GM21381 (cell line): Measurements from ENCODE around the gene CTNNAL1.
"Not testable (repeated sequence)": the region's sequence is repeated elsewhere in the genome, so short reads cannot be mapped to it uniquely, and the experiment has no call there.

Experiments
- ATAC-seq: cut with Tn5 transposase; IDR thresholded peaks from one replicate; pipeline ENCODE4 v1.9.1; 2021; ENCODE audit warnings: mild to moderate bottlenecking, moderate library complexity; ENCODE audit not compliant: unreplicated experiment

The CTNNAL1 gene

DNA sequence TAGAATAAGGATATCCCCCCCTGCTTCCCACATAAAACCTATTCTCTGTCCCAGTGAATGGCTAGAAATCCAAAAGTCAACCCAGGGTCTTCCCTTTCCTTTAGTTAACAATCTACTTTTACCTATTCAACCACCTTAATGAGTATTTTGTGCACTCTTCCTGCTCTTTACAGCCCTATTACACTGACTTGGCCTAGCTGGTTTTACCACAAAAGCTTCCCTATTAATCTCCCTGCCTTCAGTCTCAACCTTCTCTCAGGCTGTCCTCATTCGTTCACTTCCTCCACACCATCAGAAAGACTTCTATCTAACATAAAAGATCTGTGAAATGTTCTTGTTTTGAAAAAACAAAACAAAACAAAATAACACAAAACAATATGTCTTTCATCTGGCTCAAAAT, 16.2 kb downstream of the CTNNAL1 start:
- no peak for ATAC-seq

DNA sequence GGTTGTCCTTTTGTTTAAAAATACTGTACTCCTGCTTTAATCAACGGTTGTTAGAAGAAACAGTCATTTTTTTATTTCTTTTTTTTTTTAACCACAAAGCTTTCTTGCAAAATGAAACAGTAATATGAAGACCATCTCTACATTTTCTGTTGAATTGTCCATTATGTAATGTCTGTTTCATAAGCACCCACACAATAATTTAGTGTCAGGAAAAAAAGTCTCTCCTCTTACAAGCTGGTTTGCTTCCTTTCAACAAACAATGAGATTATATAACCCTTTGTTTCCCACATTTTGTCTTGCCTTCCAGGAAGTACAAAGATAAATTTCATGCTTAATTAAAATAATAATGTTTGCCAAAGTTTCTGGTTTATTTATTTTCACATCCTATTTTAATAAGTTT, 16.7 kb downstream of the CTNNAL1 start:
- no peak for ATAC-seq

DNA sequence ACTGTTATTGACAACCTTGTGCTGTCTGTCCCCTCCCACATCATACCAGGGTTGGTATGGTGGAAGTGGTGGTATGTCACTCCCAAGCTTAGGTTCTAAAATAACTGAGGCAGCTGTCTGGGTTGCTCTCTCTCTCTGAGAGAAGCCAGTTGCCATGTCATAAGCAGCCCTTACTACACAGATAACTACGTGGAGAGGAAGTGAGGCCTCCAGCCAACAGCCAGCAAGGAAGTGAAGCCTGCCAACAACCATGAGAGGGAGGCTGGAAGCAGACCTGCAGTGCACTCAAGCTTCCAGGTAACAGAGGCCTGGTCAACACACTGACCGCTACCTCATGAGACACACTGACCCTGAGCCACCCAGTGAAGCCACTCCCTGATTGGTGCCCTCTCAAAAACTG, 18.6 kb downstream of the CTNNAL1 start:
- peak; percentile 84 for ATAC-seq

DNA sequence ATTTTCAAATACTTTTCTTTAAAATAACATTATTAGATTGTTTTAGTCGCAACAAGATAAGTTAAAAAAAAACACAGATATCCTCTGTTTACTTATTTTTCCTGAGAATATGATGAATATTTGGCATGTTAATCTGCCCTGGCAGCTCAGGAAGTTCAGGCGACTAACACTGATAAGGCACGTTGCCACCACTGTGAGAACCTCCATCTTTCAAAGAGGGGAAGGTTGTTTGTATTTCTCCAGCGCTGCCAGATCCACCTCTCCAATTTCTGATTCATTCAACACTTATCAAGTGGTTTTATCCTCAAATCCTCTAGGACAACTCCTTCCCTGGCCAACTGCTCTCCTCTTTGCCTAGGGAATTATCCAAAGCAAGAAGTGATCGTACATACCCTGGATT, 21.8 kb downstream of the CTNNAL1 start:
- ATAC-seq = no peak

DNA sequence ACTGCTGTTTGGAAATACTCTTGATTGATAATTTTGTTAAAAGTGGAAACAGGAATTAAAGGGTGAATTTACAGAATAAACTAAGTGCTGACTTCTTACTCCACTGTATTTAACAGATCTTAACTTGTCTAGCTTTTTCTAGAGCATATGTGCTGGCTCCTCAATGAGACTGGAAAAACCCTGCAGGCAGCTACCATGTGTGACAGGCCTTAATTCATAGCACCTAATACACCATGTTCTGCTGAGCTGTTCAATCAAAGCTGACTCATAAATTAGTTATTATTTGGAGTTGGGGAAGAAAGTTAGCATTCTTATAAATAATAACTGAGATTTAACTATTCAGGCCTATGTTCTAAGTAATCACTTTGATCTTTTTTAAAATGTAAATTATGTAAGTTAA, 29.4 kb downstream of the CTNNAL1 start:
- ATAC-seq = no peak

DNA sequence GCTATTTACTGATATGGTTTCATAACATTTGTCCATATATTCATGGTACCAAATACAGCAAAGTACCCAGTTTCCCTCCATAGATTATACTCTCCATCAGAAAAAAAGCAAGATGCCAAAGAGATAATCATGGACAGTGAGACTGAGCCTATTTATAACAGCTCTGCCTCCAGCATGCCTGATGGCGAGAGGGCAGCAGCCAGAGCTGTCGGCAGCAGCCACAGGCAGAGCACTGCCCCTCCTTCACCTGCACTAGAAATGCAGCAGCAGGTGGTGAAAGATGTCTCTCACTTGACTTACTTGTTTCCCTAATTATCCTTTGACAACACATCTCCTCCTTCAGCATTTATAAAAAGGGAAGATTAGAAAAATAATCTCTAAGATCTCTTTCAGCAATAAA, 32.4 kb downstream of the CTNNAL1 start:
- ATAC-seq = no peak

DNA sequence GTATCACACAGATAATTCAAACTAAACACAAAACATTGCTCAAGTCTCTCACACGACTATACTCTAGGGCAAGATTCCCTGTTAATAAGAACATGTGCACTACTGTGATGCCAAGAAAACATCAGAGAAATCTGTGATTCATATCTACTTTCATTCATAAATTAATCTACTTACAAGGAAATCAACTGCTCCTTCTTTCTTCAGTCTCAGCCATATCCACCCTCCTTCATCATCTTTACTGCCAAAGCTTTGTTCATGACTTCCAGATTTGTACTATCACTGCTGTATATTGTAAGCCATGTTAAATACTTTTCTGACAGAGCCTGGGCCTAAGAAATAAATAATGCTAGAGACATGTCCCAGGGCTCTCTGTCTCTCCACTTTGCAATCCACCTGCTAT, 35.1 kb downstream of the CTNNAL1 start:
- no peak for ATAC-seq

DNA sequence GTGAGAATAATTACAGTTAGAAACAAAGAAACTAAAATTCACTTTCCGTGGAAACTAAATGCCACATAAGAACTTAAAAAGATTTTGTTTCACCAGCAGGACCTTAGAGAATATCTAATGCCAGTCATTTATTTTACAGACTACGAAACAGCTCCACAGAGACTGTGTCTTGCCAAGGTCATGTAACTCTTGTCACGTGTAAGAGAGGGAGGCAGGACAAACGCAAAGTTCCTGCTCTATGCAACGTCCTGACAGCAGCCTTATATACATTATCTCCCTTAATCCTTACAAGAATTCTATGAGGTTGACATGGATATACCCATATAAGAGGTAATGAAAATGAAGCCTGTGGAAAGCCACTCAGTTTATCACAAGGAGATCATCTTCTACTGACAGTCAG, 39.4 kb downstream of the CTNNAL1 start:
- no peak for ATAC-seq

DNA sequence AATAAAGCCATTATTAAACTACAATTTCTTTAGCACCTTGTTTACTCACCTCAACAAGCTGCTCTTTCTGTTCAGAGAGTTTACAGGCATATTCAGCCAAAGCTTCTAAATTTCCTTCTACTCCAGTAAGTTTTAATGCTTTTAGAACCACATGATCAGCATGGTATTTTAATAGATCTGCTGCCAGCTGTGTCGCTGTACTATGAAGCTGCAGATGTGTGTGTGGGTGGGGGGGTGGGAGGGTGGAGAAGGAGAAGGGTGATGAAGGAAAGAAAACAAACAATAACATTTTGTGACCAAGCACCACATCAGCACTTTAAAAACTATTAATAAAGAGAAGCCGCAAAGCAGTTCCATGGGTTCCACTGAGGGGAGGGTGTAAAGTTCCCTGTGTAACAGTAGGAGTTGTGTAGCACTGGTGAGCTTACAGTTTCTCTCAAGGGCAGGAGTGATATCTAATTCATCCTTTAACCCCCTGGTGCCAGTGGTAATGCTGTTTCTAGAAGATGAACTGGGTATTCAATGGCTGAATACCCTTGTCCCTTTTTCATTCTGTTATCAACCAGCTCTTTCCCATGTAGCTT, 40.6 kb downstream of the CTNNAL1 start:
- no peak for ATAC-seq

DNA sequence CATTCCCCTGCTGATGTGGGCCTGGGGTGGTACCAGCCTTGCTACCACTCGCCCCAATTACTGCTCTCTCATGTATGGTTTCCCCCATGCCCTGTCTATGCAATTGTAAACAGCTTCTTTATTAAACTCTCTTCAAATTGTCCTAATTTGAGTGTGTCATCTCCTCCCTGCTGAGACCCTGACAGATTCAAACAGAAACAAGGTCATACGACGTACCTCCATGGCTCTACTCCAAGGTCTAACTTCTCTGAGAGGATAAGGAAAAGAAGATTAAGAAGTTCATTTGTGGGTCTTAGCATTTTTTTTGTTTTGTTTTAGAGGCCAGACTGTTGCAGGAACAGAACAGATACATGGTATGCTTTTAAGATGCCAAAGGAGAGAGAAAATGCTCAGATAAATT, 41.1 kb downstream of the CTNNAL1 start:
- ATAC-seq = no peak

DNA sequence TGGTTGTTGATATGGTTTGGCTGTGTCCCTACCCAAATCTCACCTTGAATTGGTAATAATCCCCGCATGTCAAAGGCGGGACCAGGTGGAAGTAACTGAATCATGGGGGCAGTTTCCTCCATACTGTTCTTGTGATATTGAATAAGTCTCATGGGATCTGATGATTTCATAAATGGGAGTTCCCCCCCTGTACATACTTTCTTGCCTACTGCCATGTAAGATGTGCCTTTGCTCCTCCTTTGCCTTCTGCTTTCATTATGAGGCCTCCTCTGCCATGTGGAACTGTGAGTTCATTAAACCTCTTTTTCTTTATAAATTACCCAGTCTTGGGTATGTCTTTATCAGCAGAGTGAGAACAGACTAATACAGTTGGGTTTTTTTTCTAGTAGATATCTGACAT, 41.9 kb downstream of the CTNNAL1 start:
- not testable (repeated sequence) for ATAC-seq

DNA sequence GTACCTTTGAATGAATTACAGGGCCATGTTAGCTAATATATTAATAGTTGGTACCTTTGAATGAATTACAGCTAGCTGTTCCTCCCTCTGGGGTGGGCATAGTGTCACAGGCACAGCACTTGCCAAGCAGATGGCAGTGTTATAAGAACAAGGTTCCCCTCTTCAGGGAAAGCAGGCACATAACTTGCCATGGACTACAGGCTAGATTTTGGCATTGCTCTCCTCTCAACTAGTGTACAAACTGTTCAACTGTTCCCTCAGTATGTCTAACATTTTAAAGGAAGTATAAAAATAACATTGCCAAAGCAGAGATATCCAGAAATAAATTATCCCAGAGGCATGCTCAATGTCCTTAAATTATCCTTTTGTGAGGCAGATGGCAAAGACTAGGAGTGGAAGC, 45.4 kb downstream of the CTNNAL1 start:
- no peak for ATAC-seq

DNA sequence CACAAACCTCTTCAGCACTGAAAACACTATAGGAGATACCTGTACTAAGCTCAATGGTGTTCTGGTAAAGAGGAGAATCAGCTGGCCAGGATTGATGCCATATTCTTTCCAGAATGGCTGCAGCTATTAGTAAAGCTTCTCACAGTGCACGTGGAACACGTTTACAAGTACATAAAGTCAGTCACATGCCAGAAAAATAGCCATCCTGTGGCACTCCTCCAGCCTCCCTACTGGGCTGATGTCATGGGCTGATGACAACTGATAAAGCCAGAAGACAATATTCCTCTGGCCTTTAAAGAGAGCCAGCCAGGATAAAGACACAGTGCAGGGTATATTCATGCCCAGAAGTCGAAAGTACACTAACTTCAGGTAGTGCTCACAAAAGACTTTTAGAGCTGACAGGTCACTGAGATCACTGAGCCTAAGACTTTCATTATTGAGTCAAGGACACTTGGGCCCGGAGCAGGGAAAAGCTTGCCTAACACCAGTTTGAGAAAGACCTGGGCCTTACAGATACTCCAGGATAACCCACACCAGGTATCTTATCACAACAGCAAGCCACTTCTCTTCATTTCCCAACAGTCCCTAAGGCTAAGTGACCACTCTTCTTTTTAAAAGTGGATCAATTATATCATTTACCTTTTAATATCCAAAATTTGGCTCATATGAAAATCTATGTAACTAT, 49.7 kb downstream of the CTNNAL1 start:
- ATAC-seq = no peak

DNA sequence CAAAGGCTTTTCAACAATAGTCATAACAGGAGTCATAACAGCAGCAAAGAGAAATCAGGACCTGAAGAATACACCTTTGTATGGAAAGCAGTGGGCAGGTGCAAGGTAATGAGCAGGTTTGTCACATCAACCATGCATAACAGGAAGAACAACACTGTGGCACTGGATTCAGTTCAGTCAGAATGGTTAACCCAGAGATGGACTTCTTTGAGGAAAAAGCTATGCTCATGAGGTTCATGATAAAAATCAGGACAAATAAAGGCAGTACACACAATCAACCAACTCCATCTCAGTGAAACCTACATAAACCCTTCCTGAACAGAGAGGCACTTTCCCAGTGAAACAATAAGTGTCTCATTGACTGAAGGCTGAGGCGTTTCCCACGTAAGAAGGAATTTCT, 52.1 kb downstream of the CTNNAL1 start:
- no peak for ATAC-seq

DNA sequence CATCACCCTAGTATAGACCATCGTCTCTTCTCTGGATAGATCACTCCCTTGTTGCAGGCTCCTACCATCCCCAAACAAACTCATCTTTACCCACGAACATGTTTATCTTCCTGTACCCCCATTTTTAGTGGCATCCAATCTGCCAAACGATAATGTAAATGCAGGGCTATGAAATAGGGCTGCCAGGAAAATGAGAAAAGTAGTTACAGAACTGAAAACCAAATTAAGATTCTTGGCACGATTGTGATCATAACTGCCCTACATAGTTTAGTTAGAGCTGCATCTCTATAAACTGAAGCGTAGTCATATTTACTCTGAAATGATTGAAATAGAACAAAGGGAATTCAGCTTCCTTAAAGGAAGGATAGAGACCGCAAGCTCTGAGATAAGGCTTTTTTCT, 53.0 kb downstream of the CTNNAL1 start:
- ATAC-seq = no peak

DNA sequence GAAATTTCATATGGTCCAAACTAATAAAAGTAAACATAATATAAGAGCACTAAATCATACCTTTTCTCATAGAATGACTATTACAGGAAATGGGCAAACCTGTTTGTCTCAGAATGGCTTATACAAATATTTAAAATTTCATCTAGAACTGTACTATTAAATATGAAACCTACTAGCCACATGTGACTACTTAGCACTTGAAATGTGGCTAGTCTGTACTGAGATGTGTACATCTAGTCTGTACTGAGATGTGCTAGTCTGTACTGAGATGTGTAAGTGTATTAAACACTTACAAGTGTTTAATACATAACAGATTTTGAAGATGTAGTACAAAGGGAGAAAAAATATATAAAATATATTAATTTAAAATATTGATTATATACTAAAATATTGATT, 56.7 kb downstream of the CTNNAL1 start:
- no peak for ATAC-seq

DNA sequence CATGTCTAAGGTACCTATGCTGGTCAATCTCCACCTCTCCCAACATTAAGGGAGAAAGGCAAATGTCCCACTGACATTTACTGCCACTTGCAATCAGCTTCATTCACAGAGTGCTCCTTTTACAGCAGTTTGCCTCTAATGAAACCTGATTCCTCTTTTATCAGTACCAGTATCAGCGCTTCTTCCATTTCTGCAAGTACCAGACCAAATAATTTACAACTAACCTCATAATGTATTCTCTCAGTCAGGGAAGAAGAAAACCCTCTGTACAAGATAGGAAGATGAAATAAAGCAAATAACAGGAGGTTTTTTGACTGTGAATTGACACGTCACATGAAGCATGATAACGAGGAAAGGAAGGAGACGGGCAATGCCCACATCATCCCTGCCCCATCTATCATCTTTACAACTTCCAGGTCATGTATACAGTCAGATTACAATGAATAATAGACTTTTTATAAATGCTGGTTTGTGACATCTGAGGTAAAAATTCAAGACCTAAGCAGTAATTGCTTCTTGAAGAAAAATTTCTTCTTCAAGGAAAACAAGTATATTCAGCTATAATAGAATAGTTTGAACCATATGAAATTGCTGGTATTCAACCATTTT, 57.2 kb downstream of the CTNNAL1 start:
- ATAC-seq = no peak

DNA sequence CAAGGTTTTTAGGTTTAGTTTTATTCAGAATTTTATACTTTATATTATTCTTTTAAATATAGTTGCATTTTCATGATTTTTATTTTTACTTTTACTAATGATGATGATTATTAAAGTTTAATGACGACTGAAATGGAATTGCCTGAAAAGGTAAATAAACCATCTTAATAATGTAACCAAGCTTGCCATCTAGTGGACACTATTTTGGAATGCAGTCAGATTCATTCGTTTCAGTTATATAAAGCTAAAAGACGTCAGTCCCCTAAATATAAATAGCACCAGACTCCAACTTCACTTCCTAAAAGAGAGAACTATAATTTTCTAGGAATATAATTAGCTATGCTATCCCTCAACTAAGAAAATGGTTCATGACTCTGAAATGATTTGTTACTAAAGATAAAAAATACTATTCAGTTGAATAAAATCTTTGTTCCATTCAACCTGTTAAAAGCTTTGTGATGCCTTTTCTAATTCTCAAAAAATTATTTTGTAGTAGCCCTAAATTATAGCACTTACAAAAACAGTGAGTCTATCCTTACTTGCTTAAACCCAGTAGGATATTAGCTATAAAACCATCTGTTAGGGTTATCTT, 59.2 kb downstream of the CTNNAL1 start:
- ATAC-seq = peak; percentile 49

DNA sequence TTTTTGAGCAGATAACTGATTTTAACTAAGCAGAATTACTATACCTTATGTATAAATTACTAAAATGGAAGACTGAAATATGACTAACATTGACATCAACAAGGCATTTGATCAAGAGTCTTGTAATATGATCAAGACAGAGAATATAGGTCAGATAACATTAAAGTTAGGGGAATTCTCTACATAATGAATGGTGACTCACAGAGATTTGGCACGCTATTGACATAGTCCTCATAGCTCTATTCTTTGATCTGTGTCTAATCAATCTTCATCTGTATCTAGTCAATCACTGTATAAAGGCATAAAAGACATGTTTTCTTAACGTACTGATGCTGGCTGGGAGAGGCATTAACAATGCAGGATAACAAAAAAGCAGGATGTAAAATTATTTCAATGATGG, 61.7 kb downstream of the CTNNAL1 start:
- ATAC-seq = no peak

DNA sequence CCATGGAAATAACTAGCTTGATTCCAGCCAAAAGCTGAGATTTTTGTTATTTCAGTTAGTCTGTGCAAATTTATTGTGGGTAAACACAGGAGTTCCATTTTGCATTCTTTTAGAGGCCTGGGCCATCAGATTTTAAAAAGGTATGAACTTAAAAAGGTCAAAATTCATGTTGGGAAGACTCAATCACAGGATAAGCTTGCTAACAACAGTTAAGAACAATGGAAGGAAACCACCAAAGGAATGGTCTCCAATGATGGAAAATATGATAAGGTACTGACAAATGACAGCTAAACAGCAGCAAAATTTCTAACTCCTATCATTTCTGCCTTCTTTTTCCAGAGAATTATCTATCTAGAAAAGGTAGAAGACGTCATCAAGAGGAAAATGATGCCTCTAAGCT, 63.1 kb downstream of the CTNNAL1 start:
- ATAC-seq = no peak

DNA sequence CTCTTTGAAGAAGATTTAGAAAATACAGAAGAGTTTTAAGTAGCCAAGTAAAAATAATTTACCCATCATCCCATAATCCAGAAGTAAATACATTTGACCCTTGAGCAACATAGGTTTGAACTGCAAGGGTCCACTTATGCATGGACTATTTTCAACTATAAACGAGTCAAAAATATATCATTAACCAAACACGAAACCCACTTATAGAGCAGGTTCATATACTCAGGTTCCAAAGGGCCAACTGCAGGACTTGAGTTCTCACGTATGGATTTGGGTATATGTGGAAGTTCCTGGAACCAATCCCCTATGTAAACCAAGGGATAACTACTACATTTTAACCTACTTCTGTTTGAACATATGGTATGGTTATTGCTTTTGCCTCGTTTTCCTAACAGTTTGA, 73.3 kb downstream of the CTNNAL1 start:
- no peak for ATAC-seq

DNA sequence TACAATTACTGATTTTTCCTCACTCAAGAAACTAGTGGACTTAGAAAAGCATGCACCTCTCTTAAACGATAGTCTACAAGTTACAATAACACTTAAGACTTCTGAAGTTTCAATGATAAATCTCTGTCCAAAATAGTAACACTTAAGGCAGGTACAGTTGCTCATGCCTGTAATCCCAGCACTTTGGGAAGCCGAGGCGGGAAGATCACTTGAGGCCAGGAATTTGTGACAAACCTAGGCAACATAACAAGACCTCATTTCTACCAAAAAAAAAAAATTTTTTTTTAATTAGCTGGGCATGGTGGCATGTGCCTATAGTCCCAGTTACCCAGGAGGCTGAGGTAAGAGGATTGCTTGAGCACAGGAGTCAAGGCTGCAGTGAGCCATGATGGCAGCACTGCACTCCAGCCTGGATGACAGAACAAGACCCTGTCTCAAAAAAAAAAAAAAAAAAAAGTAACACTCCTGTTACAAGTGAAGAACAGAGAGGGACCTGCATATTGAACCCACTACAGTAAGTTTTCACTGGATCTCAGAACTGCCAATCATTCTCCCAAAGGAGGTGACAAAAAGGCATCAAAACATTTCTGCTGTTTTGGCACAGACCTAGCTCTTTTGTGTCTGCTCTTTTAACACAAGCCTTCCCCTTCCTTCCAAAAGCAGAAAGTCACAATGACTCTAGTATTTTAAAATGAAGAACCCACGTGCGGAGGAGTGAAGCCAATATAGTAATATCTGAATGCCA, 75.6 kb downstream of the CTNNAL1 start:
- ATAC-seq = no peak
